HG02623 (cell line): ENCODE measurements around the gene CTTNBP2NL.
"Not testable (repeated sequence)": the region's sequence is repeated elsewhere in the genome, so short reads cannot be mapped to it uniquely, and the experiment has no call there.

Experiments
- ATAC-seq: cut with Tn5 transposase; IDR thresholded peaks from one replicate; pipeline ENCODE4 v1.9.1; 2021; ENCODE audit warnings: moderate library complexity; ENCODE audit not compliant: unreplicated experiment

Gene CTTNBP2NL

DNA sequence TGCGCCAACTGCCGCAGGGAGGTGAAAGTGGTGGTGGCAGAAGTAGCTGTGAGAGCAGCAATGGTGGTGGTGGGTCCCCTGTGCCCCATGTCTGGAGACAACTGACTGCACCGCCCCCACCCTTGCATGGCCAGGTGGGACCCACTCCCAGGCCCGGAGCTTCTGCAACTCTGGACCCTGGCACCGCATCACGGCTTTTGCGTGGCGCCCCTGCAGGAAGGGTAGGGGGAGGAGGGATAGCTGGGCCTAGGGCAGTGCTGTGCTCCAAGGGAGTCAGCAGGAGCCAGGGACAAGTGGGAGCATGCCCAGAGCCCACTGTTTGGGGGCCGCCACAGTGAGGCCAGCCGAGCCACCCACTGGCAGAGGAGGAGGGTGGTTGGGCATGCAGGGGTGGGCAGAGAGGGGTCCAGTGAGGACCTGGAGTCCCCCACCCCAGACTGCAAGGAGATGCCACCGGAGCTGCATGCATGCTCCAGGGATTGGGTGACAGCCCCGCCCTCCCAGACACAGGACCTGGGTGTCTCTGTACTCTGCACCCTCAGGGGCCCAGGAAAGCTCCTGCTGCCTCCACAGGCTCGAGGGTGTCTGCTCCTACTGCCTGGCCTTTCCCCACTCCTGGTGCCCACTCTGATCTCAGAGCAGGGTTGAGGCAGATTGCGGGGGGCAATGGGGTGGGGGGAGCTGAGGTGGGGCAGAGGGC lies 9.8 kb upstream of the CTTNBP2NL start:
- no peak for ATAC-seq

DNA sequence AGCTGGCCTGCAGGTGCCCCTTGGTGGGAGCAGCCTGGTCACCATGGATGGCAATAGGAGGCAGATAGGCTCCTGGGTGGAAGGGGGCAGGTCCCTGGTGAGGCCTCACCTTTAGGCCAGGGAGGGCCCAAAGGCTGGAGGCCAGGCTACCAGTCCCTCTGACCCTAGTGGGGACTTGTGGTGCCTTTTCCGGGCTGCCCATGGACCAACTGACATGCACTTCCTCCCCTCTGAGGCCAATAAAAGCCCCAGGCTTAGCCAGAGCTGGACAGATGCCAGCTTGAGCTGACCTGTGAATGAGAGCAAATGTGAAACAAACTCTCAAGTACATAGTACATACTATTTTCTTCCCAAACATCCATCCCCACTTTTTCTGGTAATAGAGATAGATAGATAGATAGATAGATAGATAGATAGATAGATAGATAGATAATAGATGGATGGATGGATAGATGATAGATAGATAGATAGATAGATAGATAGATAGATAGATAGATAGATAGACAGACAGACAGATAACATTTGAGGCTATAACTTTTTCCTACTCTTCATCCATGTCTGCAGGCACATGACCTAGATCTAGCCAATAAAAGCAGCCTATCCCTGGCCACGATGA lies 9.2 kb upstream of the CTTNBP2NL start:
- no peak for ATAC-seq

DNA sequence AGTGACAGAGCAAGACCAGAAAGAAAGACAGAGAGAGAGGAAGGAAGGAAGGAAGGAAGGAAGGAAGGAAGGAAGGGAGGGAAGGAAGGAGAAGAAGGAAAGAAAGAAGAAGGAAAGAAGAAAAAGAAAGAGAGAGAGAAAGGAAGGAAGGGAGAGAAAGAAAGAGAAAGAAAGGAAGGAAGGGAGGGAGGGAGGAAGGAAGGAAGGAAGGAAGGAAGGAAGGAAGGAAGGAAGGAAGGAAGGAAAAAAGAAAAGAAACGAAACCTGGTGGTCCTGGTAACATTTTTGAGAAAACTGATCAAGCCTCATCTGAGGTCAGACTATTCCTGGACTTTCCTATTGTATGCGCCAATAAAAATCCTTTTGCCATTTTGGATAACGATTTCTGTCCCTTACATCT lies 8.2 kb upstream of the CTTNBP2NL start:
- ATAC-seq: no peak

DNA sequence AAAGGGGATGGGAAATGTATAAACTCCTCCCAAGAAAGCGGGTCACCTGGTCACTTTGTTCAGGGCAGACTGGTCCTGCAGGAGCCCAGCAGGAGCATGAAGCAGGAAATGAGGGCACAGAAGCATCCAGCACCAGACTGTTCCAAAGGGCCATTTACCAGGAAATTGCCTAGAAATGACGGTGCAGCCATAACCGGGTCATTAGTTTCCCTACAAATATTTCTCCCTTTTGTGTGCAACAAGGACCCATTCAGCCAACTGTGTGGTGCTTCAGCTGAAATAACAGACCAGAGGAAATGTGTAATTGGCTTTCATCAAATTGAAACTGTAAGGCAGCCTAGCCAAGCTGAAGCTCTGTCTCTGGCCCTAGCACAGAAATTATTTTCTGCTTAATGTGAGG lies 7.6 kb upstream of the CTTNBP2NL start:
- no peak for ATAC-seq

DNA sequence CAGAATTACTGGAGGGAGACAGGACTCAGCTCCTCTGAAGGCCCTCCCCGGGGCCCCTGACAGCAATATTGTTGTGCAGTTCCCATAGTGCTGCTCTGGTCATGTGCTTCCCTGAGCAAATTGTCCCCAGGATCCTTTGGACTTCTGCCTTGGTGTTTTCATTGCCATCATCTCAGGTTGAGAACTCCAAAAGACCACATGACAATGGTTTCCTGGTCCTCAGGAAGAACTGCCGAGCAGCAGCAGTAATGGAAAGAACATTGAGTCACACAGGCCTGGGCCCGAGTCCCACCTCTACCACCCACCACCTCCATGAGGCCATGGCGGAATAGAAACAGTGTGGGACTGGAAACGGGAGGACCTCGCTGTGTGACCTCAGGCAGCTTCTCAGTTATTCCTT lies 6.3 kb upstream of the CTTNBP2NL start:
- no peak for ATAC-seq

DNA sequence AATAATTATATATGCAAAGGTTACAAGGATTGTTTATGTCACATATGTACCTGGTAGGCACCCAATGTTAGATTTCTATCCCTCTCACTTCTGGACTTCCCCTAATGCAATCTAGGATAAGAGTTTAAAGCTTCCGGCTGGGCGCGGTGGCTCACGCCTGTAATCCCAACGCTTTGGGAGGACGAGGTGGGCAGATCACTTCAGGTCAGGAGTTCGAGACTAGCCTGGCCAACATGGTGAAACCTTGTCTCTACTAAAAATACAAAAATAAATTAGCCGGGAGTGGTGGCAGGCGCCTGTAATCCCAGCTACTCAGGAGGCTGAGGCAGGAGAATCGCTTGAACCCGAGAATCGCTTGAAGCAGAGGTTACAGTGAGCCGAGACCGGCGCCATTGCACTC lies 5.7 kb upstream of the CTTNBP2NL start:
- ATAC-seq: not testable (repeated sequence)

DNA sequence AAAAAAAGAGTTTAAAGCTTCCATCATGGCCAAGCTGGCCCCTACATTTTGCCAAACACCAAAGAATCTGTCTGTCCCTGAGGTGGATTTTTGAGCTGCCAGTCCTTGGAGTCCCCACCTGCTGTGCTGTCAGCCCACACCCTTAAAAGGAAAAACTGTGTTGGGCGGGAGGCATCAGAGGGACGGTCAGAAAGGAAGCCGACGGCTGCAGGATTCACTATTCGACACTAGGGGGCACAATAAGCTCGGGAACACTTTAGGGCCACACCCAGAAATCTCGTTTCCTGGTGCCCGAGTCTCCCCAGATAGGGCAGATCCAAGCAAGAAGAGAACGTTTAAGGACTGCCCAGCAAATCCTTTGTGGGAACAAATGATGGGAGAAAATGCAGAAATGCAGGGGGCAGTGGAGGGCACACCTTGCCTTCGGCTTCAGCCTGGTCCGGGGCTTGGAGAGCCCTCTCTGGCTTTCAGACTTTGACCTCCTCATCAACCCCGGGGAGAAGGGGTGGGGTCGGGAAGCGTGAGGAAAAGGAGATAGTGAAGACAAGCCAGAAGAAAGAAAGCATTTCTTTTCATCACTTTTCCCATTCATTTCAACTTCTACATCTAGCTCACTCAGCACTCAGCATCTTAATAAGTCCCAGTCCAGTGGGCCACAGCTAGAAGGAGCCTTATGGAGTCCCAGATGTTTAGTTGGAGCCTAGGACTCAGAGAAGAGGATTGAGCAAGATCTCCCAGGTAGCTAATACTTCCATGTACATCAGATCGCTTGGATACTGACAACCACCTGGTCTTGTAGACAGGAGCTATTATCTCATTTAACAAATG lies 5.0 kb upstream of the CTTNBP2NL start:
- peak; percentile 61 for ATAC-seq

DNA sequence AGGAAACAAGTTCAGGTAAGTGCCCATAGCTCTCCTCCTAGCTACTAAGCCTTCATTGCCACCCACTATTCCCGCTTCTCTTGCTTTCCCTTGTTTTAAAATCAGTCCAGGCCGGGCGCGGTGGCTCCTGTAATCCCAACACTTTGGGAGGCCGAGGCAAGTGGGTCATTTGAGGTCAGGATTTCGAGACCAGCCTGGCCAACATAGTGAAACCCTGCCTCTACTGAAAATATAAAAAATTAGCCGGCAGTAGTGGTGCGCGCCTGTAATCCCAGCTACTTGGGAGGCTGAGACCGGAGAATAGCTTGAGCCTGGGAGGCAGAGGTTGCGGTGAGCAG lies 4.4 kb upstream of the CTTNBP2NL start:
- no peak for ATAC-seq

DNA sequence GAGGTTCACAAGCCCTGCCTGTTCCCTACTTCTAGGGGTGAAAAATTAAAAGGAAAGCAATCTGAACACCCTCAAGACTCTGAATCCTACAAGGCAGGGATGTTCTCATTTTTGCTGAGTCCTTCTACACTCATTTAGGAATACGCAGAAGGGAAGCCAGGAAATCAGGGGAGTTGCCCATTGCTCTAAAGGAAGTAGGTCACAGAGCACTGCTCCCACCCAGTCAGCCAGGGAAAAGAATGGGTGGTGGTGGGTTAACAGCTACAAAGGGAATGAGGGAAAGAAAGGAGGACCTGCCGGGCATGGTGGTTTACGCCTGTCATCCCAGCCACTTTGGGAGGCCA lies 2.4 kb upstream of the CTTNBP2NL start:
- no peak for ATAC-seq

DNA sequence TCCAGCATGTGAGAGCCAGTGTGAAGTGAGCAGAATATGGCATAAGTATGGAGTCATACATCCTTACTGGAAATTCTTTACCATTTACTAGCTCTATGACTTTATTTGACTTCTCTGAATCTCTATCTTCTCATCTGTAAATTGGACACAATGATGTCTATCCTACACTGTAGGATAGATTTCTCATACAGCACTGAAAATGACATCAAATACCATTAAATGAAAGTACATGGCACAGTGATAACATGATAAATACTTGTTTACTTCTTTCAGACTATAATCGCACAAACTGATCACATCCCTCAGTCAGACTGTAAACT lies 1.3 kb upstream of the CTTNBP2NL start:
- no peak for ATAC-seq

DNA sequence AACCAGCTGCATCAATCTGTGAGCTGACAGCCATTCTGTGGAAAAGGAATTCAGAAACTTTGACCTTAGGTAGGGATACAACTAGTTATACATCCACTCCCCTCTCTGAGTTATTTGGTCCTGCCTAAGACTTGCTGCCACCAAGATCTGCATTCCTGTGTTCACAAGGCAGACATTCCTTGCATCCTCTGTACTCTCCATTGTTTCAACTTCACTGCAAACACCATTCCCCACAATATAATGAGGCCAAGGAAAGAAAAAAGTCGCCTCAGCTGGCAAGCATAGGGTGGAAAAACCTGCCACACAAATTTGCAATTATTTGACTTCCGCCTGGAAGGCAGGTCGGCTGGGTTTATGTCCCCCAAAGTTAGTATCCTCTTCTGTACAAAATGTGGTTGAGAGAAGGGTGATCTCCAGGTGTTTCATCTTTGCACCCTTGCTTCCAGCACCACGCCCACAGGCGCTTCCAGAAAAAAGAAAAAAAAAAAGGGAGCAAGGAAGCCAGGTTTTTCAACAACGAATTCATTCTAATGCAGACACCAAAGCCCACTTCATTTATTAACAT lies 676 bp upstream of the CTTNBP2NL start:
- no peak for ATAC-seq

DNA sequence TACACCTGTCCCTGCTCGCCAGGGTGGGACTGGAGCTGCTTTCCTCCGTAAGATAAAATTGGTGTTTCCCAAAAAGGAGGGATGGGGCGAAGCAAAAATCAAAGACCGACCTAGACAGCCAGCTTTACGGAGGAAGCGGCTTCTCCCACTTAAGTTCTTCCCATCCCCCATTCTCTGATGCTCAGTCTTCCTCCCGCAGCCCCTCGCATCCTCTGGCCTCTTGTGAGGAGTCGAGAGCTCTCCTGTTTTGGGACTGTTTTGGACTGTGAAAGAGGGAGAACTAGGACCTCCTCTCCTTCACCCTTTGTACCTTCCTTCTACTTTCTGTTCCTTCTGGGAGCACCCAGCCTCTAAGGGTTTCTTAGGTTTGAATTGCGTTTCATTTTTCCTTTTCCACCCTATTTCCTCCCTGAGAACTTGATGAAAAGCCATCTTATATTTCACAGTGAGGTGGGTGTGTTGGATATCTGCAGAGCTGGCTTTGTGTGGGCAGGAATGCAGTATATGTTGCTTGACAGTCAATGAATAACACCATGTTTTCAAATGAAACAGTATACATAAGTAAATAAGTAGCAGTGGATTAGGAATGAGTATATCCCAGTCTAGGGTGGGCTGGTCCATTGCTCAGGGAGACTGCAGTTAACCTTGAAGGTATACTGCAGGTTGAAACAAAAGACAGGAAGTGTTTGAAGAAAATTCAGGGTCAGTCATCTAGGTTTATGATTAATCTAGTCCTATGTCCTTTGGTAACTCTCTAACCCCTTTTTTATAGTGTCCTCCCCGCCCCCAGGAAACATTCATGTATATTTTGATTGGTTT lies 848 bp downstream of the CTTNBP2NL start:
- ATAC-seq: no peak

DNA sequence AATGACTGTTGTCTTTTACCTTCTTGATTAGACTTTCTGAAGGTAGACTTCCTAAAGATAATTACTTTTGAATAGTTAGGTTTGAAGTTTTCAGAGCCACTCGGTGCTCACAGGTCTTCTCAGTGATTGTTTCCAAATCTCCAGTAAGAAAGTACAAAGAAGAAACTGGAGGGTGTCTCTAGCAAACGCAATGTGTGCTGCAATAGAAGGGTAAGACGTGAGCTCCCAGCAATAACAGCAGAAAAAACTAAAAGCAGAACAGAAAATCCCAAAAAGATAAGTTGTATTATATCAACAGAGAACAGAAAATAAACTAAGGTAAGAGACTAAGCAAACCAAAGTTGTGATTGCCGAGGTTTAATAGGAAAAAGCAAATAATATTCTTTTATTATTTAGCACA lies 1.8 kb downstream of the CTTNBP2NL start:
- ATAC-seq: no peak

DNA sequence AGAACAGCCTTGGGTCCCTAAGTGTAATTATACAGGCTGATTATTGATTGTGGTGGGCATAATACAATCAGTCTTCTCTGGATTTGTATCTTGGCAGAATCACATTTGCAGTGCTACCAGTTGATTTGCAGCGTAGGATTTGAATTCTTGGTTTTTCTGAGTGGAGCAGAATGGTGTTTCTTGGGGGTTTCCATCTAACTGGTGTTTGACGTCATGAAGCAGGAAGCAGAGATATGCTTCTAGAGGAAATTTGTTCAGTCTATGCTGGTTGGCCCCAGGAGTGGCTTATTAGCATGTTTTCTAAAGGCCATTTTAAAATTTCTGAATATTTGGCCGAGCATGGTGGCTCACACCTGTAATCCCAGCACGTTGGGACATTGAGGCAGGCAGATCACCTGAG lies 3.4 kb downstream of the CTTNBP2NL start:
- no peak for ATAC-seq

DNA sequence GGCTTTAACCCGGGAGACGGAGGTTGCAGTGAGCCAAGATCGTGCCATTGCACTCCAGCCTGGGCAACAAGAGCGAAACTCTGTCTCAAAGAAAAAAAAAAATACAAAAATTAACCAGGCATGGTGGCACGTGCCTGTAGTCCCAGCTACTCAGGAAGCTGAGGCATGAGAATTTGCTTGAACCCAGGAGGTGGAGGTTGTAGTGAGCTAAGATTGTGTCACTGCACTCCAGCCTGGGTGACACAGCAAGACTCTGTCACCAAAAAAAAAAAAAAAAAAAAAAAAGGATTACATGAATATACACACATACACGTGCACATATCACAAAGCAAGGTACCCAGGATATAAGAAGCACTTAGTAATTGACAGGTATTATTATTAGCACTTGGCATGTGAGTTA lies 4.7 kb downstream of the CTTNBP2NL start:
- ATAC-seq: not testable (repeated sequence)

DNA sequence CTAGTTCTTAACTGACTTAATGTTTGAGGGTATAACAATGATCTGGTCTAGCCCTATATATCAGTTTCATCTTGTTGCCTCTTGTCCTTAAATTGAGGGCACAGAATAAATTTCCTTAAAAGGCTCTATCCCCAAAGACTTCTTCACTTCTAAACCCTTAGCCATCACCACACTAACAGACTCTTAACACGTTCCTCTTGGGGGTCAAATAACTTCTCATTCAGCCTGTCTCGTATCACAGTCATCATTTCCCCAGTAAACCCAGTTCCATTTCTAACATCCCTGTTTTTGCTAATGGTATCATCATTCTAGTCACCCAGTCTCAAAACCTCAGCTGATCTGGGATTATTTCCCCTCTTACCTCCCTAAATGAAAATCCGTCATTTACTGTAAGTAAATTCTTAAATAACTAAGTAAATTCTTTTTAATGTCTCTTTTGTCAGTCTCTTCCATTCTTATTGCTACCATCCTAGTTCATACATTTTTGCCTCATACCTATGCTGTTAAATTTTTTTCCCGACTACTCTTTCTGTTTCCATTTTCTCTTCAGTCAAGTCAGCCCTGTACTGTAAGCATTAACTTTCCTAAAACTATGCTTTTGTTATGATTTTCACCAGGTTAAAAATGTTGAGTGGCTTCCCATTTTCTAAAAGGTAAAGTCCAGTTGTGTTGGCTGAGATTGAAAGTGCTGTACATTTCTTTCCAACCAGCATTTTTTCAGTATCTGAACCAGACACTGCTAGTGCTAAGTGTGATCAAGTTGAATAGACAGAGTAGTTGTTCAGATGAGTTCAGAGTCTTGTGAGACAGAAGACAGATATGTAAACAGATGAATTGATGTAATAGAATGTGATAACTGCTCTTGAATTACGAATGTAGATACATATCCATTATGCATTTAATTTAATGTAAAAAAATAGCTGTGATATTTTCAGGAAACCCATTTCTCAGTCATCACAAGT lies 6.9 kb downstream of the CTTNBP2NL start:
- peak; percentile 66 for ATAC-seq

DNA sequence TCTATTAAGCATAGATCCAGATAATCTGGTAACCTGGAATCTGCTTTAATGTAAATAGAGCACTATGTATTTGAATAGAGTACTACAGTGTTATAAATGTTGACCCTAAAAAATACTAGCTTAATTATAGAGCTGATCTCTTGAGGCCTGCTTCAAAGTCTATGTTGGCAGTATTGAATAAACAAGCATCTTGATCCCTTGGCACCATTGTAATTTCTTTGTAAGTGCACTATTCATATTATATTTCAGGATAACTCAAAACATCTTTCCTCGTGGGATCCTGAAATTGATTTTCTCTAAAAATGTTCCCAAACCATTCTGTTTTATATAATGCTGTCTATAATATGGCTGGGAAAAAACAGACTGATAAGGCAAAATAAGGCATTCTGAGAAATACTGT lies 10.8 kb downstream of the CTTNBP2NL start:
- no peak for ATAC-seq

DNA sequence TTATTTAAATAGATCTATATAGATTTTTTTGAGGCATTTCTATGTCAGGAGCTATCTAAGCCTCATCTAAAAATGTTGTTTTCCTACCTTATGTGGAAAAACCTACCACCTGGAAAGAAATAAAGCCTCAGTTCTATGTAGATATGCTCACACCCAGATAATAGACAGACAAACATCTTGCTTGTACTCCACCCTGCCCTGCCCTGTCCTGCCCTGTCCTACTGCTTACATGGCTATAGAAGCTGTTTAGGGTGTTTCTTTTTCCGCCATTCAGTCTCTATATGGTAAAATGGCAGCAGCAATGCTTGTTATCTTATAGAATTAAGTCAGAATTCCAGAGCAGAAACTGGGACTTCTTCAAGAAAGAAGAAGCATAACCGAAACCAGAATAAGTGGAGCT lies 13.4 kb downstream of the CTTNBP2NL start:
- ATAC-seq: no peak

DNA sequence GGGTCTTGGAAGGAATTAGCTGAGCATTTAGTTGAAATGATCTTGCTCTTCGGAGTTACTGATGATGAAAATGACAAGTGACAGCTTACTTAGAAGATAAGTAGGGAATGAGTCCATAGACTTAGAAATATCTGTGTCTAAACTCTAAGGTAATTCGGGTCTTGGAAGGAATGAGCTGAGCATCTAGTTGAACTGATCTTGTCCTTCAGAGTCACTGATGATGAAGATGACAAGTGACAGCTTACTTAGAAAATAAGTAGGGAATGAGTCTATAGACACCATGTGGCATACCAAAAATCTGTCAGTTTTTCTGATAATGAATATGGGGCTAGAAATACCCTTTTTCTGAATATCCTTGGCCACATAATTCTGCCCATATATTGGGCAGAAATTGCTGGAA lies 14.7 kb downstream of the CTTNBP2NL start:
- no peak for ATAC-seq

DNA sequence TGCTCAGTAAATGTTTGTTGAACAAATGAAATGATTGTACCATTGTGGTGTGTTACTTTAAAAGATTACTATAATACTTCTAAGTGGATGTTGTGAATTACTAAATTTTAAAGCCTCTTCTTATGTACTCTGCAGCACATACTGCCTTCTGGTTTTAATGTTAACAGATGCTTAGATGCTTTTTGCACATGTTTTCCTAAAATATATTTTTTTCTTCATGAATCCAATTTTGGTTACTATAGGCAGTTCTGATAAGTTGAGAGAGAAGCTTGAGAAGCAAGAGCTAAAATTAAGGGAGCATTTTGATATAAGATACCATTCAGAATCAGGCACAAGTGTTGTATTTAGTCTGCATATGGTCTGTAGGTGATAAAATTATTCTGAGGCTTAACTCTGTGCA lies 21.3 kb downstream of the CTTNBP2NL start:
- ATAC-seq: no peak
